SU-DHL-6 (cell line): ENCODE results near the gene MRPS24.
"Not testable (repeated sequence)": the region's sequence is repeated elsewhere in the genome, so short reads cannot be mapped to it uniquely, and the experiment has no call there.

Experiments
- H2AFZ ChIP-seq: fragments of 200-600 bp; sonication (generic); 2 replicates; pipeline ENCODE4 v1.6.1; 2014; ENCODE audit warnings: low read depth, mild to moderate bottlenecking, moderate library complexity, mixed read lengths, antibody characterized with exemption, low read length; ENCODE audit not compliant: severe bottlenecking
- H3F3A ChIP-seq: fragments of 200-600 bp; shearing (Covaris generic); 2 replicates; pipeline ENCODE4 v1.6.0; 2016; ENCODE audit warnings: antibody characterized with exemption, mild to moderate bottlenecking; ENCODE audit not compliant: insufficient read depth
- H3K27ac ChIP-seq: fragments of 200-600 bp; sonication (generic); 2 replicates; pipeline ENCODE4 v1.5.1; 2016; ENCODE audit warnings: low read depth, mild to moderate bottlenecking, low read length, moderate library complexity, mixed read lengths
- H3K27me3 ChIP-seq: fragments of 200-600 bp; sonication (generic), shearing (Covaris generic); 2 replicates; pipeline ENCODE4 v1.6.0; 2014; ENCODE audit warnings: mild to moderate bottlenecking, low read length
- H3K36me3 ChIP-seq: fragments of 200-600 bp; sonication (generic); 2 replicates; pipeline ENCODE4 v1.6.1; 2014; ENCODE audit warnings: mild to moderate bottlenecking, low read length, mixed read lengths
- H3K4me2 ChIP-seq: fragments of 300-600, 200-600 bp; shearing (Covaris generic), sonication (generic); 2 replicates; pipeline ENCODE4 v1.6.0; 2014; ENCODE audit warnings: low read length, low read depth, mild to moderate bottlenecking; ENCODE audit not compliant: poor library complexity, severe bottlenecking
- H3K4me3 ChIP-seq: fragments of 200-600 bp; sonication (generic); 2 replicates; pipeline ENCODE4 v1.5.1; 2014; ENCODE audit warnings: antibody characterized with exemption, low read length, mild to moderate bottlenecking, mixed read lengths; ENCODE audit not compliant: insufficient read depth, poor library complexity, severe bottlenecking
- H3K79me2 ChIP-seq: fragments of 200-600 bp; sonication (generic); 2 replicates; pipeline ENCODE4 v1.6.1; 2014; ENCODE audit warnings: mild to moderate bottlenecking, low read length, moderate library complexity; ENCODE audit not compliant: insufficient read depth
- H3K9ac ChIP-seq: fragments of 200-600 bp; sonication (generic); 2 replicates; pipeline ENCODE4 v1.7.0; 2014; ENCODE audit warnings: mild to moderate bottlenecking, low read length
- H3K9me2 ChIP-seq: fragments of 200-600 bp; sonication (generic); replicated peaks from 2 replicates; pipeline ENCODE4 v1.6.1; 2014; ENCODE audit warnings: low read length; ENCODE audit not compliant: insufficient read depth
- H3K9me3 ChIP-seq: fragments of 200-600 bp; sonication (generic); 2 replicates; pipeline ENCODE4 v1.6.1; 2014; ENCODE audit warnings: low read length, mixed read lengths; ENCODE audit not compliant: insufficient read depth
- H4K20me1 ChIP-seq: fragments of 200-600 bp; sonication (generic); 2 replicates; pipeline ENCODE4 v1.6.1; 2014; ENCODE audit warnings: low read depth, mild to moderate bottlenecking, antibody characterized with exemption, low read length, moderate library complexity, mixed read lengths
- CTCF ChIP-seq: fragments of 200-600 bp; sonication (generic); IDR thresholded peaks from one replicate; pipeline ENCODE4 v1.5.1; 2017; ENCODE audit warnings: antibody characterized with exemption, mild to moderate bottlenecking, low read length, moderate library complexity; ENCODE audit not compliant: insufficient read depth, poor library complexity, severe bottlenecking
- EZH2phosphoT487 ChIP-seq: fragments of 200-600 bp; sonication (generic), shearing (Covaris generic); conservative IDR thresholded peaks from 2 replicates; pipeline ENCODE4 v1.6.1; 2018; ENCODE audit warnings: mild to moderate bottlenecking, antibody characterized with exemption, low read length, moderate library complexity, mixed read lengths

Gene MRPS24

GRCh38 chr7:43904533-43905208, 35.4 kb upstream of the MRPS24 start:
- Histone ChIP-seq H3K79me2 (peaks cover 4% of the 10 kb centered on the region; the same call in 1 of the 2 replicates), H3K4me2 (no peak overlapping the region), H3K4me3 (no peak overlapping the region), H3K36me3 (no peaks in the 10 kb centered on the region), H3K9ac (no peak overlapping the region), H3K9me3 (no peaks in the 10 kb centered on the region), H2AFZ (no peak overlapping the region), H3K27ac (no peak overlapping the region), H4K20me1 (no peaks in the 10 kb centered on the region), H3F3A (peaks cover 17% of the 10 kb centered on the region), H3K9me2 (no peaks in the 10 kb centered on the region), H3K27me3 (no peaks in the 10 kb centered on the region)
- TF ChIP-seq CTCF (no peak), EZH2phosphoT487 (no peak)

GRCh38 chr7:43902542-43903054, 33.3 kb upstream of the MRPS24 start:
- no peaks in the 10 kb centered on the region for H3K36me3 ChIP-seq
- H3F3A ChIP-seq, result peaks cover 14% of the 10 kb centered on the region
- no peak overlapping the region for H3K9ac ChIP-seq
- H4K20me1 ChIP-seq, result no peaks in the 10 kb centered on the region
- no peaks in the 10 kb centered on the region for H3K9me3 ChIP-seq
- no peaks in the 10 kb centered on the region for H3K9me2 ChIP-seq
- peaks cover 4% of the 10 kb centered on the region; the same call in 1 of the 2 replicates for H3K79me2 ChIP-seq
- H3K27ac ChIP-seq, result no peak overlapping the region
- H3K4me3 ChIP-seq, result no peak overlapping the region
- H3K4me2 ChIP-seq, result no peak overlapping the region
- H2AFZ ChIP-seq, result no peak overlapping the region
- H3K27me3 ChIP-seq, result no peaks in the 10 kb centered on the region
- no peak for TF ChIP-seq CTCF

- not testable (repeated sequence) for H4K20me1 ChIP-seq
Observed at GRCh38 chr7:43898571-43898970, 29.3 kb upstream of the MRPS24 start.

GRCh38 chr7:43895847-43896415, 26.6 kb upstream of the MRPS24 start:
- no peaks in the 10 kb centered on the region for H3K36me3 ChIP-seq
- TF ChIP-seq CTCF, result no peak
- no peak for TF ChIP-seq EZH2phosphoT487
- peaks cover 7% of the 10 kb centered on the region; the same call in 1 of the 2 replicates for H3K79me2 ChIP-seq
- H3K9me3 ChIP-seq, result no peaks in the 10 kb centered on the region
- H3K9ac ChIP-seq, result no peak overlapping the region
- H3K27ac ChIP-seq, result no peak overlapping the region
- no peak overlapping the region for H2AFZ ChIP-seq
- H3F3A ChIP-seq, result no peaks in the 10 kb centered on the region
- H3K4me2 ChIP-seq, result no peak overlapping the region
- no peaks in the 10 kb centered on the region for H3K27me3 ChIP-seq
- H3K9me2 ChIP-seq, result no peaks in the 10 kb centered on the region
- H3K4me3 ChIP-seq, result no peak overlapping the region
- no peaks in the 10 kb centered on the region for H4K20me1 ChIP-seq

More at GRCh38 chr7:43898571-43898970, 29.3 kb upstream of the MRPS24 start:
- not testable (repeated sequence) for H3K4me3 ChIP-seq, H3K9me2 ChIP-seq, H3K9ac ChIP-seq, H3K27me3 ChIP-seq, H3F3A ChIP-seq, H3K36me3 ChIP-seq, H3K9me3 ChIP-seq, H2AFZ ChIP-seq, H3K4me2 ChIP-seq, H3K79me2 ChIP-seq, H3K27ac ChIP-seq
